Stimulated activated CD8-positive, alpha-beta memory T cell treated with anti-CD3 and anti-CD28 coated beads, Interleukin-2, amount 100 ng/mL, for 48 hours (primary cell): ENCODE results near the gene USP2.

Experiments used
- DNase-seq, 2 donors: peaks; one replicate each; pipeline ENCODE4 v3.0.0-alpha.2; 2020; ENCODE audit warnings: low read depth in 2 of 2

Gene USP2

DNA sequence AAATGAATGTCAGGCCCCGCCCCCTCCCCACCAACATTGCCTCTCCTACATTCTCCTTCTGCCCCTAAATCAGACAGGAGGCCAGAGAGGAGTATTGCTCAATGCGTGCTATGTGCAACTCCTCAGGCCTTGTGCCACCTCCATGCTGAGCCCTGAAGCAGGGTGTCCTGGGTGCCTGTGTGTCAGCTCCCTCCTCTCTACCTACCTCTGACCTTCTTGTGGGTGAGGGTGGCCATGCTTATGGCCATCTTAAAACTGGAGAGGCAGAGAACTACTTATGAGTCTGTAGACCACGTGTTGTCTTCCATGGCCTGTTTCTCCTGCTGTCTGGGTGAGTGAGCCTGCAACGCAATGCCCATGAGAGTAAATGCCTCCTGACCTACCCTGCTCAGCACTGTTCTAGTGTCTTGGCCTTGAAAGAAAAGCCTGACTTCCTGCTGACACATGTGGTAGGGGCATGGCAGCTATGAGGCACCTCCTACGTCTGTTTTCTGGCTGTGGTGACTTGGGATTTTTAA is 75.1 kb downstream of the USP2 start:
- DNase-seq, result no peak

DNA sequence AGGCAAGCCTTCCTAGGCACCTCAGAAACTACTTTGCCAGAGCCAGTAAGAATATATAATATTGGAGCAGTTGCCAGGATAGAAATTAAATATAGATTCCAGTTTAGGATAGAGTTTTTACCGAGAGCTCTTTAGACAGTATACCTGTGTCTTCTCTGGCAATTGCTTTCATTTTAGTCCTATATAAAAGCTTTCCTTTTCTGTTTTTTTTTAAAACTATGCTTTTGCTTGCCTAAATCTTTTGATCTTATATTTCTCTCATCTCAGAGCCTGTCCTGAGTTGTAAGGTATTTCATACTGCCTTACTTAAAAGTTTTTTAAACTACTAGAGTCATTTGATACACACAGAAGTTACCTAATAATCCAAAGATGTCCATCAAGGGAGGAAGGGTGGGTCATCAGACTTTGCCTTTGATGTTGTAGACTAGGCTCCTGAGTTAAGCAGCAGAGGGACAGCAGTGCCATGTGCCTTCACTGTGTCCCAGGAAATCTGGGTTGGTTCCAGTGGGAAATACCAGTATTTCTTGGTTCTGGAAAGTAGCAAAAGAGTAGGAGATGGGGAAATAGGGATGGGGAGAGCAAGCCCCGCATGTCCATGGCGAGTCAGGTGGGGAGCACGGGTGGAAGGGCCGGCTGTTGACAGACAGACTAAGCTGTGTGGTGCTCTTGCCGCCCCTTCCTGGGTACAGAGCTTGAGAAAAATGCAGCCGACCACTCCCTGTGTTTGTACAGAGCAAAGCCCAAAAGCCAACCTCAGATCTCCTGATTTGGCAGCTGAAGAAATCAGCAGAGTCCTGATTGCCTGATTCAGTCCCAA is 75.7 kb downstream of the USP2 start:
- no peak for DNase-seq
